NCI-H524 treated with DMSO at 0.1 percent for 48 hours (cell line): ENCODE results near the gene NCBP3.
"Not testable (repeated sequence)": the region's sequence is repeated elsewhere in the genome, so short reads cannot be mapped to it uniquely, and the experiment has no call there.

ENCODE experiments used
- DNase-seq: peaks from one replicate; lab custom pipeline; 2025; lab: John Stamatoyannopoulos, UW

The NCBP3 gene

GRCh38 chr17:3792481-3792880, 53.6 kb downstream of the NCBP3 start:
- DNase-seq: no peak

GRCh38 chr17:3788200-3788599, 57.8 kb downstream of the NCBP3 start:
- no peak for DNase-seq

GRCh38 chr17:3785323-3785722, 60.7 kb downstream of the NCBP3 start:
- not testable (repeated sequence) for DNase-seq

DNA sequence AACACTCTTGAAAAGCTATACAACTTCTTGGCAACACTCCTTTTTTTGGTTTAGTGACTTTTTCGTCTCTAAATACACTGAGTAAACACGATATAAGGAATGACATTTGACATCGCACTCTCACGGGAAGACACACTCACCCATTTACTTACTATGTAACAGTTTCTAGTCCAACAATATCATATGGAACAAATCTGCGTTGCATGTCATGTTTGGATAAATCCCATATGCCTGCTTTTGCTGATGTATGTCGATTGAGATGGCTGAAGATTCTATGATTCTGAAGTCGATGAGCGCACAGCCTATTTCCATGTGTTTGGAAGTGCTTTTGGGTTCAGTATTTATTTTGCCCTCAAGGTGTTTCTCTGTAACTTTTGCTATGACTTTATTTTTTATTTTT, 63.3 kb downstream of the NCBP3 start:
- no peak for DNase-seq

DNA sequence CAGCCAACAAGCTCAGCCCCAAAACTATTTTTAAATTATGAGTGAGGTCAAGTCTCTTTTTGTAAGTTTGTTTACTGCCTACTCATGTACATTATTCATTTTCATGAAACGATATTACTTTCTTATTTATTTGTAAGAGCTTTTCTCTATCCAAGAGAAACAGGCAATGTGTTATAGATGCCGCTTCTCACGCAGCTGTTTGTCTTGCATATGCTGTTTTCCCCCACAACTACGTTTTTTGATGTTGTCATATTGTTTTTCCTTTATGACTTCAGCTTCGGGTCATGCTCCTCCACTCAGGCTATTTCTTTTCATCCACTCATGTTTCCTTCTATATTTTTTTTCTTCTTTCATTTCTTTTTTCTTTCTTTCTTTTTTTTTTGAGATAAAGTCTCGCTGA, 65.1 kb downstream of the NCBP3 start:
- no peak for DNase-seq

GRCh38 chr17:3777366-3778120, 68.5 kb downstream of the NCBP3 start:
- no peak for DNase-seq

GRCh38 chr17:3773966-3774365, 72.1 kb downstream of the NCBP3 start:
- DNase-seq: no peak

DNA sequence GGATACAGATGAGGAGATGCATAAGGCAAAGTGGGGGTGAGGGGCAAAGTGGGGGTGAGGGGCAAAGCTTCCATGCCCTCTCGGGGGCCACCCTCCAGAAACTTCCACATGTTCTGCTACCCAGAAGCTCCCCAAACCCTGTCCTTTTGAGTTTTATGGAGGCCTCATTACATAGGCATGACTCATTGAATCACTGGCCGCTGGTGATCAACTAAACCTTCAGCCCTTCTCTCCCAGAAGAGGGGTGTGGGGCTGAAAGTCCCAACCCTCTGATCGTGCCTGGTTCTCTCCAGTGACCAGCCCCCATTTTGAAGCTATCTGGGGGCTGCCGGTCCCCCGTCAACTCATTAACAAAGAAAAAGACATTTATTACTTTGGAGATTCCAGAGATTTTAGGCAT, 72.5 kb downstream of the NCBP3 start:
- no peak for DNase-seq

DNA sequence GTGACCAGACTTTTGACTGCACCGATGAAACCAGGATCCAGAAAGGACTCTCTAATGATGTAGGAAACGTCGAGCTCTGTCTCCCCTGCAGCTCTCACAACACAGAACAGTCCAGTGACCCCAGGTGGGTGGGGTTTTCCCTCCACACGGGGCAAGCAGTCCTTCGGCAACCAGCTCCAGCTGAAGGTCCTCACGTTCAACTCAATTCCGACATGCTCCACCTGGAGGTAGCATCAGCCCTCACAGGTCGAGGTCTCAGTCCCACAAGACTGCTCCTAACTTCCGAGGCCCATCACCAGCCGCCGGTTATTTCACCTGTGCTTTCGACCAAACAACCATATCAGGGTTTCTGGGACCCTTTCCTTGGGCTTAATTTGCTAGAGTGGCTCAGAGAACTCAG, 73.3 kb downstream of the NCBP3 start:
- no peak for DNase-seq

- no peak for DNase-seq
Observed at GRCh38 chr17:3771140-3771539, 74.9 kb downstream of the NCBP3 start.

GRCh38 chr17:3770466-3770865, 75.6 kb downstream of the NCBP3 start:
- no peak for DNase-seq

GRCh38 chr17:3768769-3769168, 77.3 kb downstream of the NCBP3 start:
- DNase-seq: no peak

DNA sequence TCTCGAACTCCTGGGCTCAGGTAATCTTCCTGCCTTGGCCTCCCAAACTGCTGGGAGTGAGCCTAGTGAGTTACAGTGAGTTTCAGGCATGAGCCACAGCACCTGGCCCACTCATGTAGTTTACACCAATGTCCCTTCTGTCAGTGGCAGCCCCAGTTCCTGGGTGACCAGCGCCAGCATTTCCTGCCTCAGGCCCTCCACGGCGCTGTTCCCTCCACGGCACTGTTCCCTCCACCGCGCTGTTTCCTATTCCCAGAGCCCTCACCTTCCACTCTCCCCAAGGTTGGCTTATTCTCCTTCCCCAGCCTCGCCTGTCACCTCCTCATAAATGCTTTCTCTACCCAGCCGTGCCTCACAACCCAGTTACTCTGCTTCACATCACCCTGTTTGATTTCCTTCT, 77.7 kb downstream of the NCBP3 start:
- no peak for DNase-seq

DNA sequence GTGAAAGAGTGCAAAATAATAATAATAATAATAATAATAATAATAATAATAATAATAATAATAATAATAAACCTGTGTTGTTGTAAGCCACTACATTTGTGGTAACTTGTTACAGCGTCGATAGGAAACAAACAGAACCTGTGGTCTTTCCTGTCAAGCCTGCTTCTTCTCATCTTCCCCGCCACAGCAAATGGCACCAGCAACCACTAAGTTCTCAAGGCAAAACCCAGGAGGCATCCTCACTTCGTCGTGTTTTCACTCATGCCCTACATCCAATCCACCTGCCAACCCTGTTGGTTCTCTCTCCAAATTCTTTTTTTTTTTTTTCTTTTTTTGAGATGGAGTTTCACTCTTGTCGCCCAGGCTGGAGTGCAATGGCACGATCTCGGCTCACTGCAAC, 79.3 kb downstream of the NCBP3 start:
- no peak for DNase-seq

- no peak for DNase-seq
Observed at GRCh38 chr17:3765981-3766380, 80.1 kb downstream of the NCBP3 start.

- DNase-seq: no peak
Observed at GRCh38 chr17:3763777-3764170, 82.3 kb downstream of the NCBP3 start.

GRCh38 chr17:3762922-3763776, 82.9 kb downstream of the NCBP3 start:
- DNase-seq: no peak

DNA sequence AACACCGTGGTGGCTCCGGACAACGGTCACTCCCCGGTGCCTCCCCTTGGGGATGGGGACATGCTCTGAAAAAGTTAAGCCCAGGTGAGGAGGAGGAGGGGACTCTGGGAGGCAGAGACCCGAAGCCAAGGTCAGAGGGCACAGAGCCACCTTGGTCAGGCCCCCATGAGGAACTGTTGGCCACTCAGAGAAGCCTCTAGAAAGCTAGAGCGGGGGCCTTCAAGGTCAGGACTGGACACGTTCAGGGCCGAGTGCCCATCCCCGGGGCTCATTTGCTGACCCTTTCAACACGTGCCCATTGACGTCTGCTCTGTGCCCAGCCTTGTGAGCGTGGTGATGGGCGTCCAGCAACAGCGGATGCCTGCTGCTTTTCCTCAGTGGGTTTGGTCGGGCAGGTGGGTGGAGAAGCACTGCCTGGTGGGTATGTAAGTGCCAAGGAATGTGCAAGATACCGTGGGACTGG, 84.1 kb downstream of the NCBP3 start:
- no peak for DNase-seq

DNA sequence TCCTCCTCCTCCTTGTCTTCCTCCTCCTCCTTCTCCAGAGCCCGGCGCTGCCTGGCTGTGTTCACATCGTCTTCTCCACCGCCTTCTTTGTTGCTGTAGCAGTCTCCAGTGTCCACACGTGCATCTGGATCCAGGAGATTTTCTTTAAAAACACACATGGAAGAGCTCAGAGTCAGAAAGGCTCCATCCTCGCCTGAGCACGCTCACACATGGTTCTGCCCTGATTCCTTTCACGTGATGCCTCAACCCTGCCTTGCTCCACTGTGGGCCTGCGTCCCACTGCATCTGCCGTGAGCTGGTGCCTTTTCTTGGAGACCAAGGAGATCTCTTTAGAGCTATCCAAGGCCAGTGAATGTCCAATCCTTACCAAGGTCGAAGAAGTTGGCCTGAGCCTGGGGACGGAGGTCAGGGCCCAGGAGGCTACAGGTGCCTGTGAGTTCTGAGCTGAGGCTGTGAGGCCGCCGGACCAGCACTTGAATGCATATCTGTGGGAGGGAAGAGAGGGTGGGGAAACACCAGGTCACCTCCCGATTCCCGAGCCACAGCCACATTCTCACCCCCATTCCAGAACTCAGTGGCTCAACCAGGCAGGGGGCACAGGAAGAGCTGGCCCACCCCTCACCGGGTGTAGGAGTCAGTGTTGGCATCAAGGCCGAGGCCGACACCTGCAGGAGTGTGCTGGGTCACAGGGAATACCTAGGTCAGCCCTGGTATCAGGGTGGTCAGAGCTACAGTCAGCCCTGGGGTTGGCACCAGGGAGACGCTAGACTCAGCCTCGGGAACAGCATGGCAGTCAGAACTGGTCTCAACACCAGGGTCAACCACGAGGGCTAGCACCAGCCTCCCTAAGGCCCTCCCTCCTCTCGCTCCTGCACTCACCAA, 84.8 kb downstream of the NCBP3 start:
- DNase-seq: no peak

DNA sequence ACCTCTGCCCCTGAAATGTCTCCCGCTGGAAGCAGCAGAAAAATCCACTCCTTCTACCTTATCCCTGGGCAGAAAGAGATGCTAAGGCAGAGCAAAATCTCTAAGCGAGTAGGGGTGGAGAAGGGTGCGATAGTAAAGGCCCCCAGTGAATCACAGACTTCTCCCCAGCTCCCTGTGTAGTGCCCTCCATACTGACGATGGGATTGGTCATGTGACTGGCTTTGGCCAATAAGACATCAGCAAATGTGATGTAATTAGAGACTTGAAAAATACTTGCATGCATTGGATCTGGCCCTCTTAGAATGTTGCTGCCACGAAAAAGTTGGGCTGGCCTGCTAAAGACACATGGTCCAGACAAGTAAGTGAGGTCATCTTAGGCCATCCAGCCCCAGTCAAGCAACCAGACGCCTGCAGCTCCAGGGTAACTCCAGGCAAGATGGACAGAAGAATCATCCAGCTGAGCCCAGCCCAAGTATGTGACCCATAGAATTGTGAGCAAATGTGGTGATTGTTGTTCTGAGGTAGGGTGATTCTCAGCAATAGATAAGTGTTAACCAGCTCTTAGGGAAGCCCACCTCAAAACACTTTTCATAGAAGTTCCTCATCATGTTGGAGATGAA, 86.3 kb downstream of the NCBP3 start:
- no peak for DNase-seq

GRCh38 chr17:3755335-3756030, 90.6 kb downstream of the NCBP3 start:
- DNase-seq: no peak
